Activated CD8-positive, alpha-beta memory T cell treated with anti-CD3 and anti-CD28 coated beads, Interleukin-2, amount 50 U/mL, for 48 hours (primary cell): ENCODE measurements around the gene CD40LG.

ENCODE experiments used
- DNase-seq: peaks from one replicate; pipeline ENCODE4 v3.0.0-alpha.2; 2020

Gene CD40LG

DNA sequence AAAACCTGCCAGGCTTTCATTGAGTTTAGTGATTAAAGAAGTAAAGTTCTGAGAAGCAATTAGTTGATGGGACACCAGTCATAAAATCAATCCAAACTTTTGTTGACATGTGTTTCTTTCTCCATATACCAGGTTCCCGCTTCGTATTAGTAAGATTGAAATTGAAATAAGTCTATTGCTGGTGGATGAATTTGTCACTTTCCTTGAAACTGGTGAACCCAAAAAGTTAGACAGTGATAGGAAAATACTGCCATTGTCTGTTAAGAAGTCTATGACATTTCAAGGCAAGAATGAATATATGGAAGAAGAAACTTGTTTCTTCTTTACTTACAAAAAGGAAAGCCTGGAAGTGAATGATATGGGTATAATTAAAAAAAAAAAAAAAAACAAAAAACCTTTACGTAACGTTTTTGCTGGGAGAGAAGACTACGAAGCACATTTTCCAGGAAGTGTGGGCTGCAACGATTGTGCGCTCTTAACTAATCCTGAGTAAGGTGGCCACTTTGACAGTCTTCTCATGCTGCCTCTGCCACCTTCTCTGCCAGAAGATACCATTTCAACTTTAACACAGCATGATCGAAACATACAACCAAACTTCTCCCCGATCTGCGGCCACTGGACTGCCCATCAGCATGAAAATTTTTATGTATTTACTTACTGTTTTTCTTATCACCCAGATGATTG, at the start of gene CD40LG:
Gene CD40LG, plus strand, starts transcription at position 482 of the 684 bp plus-strand sequence. Its CDS starts 91 bp downstream, at position 573.
- DNase-seq = no peak

DNA sequence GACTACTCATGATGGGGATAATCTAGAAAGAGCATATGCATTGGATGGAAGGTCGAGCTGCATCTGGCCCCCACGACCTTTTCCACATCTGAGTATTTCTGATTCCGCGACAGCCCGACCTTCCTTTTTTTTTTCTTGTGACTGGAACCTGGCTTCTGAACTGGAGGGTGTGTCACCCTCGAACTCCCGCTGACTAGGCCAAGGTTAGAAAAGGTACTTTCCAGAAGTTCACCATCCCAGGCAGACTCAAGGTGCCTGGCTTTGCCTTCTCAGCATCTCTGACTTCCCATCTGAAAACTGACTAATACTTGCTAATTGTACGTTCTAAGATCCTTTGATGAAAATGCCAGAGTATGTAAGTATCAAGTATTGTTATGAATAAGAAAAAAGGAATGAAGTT, 49.3 kb upstream of the CD40LG start:
- no peak for DNase-seq

DNA sequence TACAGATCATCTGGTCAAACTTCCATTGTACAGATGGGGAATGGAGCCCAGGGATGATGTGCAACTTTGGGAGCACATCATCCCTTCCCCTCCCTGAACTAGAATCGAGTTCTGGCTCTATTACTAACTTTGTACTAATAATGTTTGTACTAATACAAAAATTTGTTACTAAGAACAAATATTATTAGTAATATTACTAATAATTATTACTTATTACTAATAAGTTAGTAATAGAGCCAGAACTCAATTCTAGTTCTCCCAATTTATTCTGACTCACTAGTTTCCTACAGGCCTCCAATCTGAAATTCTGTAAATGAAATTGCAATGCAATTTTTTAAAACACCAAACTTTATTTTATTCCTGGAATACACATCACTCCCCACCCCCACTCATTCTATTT, 47.9 kb upstream of the CD40LG start:
- no peak for DNase-seq

DNA sequence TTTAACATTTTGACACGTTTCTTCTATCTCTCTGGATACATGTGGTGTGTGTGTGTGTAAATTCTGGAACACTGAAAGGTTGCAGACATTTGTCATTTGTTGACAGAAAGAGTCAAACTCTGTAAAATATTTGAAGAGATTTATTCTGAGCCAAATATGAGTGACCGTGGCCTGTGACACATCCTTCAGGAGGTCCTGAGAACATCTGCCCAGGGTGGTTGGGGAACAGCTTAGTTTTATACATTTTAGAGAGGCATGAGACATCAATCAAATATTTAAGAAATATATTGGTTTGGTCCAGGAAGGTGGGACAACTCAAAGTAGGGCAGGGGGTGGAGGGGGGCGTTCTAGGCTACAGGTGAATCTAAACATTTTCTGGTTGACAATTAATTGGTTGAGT, 40.7 kb upstream of the CD40LG start:
- no peak for DNase-seq

DNA sequence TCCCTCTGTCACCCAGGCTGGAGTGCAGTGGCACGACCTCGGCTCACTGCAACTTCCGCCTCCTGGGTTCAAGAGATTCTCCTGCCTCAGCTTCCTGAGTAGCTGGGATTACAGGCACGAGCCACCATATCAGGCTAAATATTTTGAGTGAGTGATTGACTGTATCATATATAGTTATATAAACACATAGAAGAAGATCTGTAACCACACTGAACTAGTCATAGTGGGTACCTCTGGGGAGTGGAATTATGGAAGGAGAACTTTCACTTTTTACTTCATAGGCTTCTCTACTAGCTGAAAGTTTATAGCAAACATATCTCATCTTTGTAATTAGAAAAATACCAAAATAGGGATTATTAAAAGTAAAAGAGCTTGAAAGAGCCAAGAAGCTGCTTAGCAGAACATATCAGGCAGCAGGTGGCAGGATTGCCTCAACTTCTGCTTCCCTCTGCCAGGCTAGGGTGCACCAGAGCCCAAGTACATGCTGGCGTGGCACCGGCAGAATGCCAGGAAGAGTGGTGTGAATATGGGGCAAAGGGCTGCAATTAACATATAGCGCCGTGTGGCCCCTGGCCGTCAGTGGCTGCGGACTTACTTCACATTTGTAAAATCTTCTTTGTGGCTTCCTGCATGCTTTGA, 39.5 kb upstream of the CD40LG start:
- no peak for DNase-seq

DNA sequence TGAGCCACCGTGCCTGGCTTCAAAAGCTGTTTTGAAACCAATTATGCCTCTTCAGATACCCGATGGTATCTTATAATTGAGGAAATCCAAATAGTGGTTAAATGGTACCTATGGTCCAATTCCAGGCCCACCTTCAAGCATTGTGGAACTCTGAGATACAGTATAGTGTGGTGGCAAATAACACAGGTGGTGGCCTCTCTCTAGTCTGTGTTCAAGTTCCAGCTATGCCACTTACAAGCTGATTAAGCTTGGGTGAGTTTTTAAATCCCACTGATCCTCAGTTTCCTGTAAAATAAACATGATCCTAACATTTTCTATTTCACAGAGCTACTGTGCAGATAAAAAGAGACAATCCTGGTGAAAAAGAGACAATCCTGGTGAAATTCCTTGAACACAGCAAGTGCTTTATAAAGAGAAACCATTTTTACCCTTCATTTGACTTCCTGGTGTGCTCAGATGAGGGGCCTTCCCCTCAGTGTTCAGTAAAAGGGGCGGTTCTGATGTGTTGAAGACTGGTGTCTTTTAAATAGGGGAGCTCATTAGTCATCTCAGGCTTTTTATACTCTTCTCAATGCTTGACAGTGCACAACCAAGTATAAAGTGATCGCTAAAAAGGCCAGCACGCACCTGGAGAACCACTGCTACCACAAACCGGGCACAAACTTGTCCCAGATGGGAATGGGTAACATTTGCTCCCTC, 30.8 kb upstream of the CD40LG start:
- DNase-seq = no peak

DNA sequence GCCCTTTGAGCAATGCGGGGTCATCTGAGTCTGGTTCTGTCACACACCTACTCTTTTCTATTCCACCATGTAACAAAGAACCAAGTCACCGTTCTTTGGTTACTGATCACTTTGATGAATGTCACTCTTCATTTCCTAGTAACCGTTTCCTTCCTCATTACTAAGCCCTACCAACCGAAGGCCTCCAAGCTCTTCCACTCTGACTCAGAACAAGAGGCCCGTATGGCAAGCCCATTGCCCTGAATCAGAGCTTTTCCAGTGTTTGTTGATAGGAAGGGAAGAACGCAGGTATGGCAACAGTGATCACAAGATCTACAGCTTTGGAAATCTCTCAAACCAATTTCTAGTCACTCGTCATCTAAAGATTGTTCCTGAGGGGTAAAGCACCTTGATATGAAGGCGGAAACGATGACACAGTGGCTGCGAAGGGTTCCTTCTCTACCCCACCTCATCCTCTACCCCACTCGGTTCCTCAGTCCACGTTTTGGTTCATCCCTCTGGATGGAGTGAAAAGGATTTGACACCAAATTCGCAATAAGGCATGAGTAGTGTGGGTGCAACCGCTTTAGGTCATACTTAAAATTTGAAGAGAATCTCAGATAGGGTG, 28.0 kb upstream of the CD40LG start:
- no peak for DNase-seq

DNA sequence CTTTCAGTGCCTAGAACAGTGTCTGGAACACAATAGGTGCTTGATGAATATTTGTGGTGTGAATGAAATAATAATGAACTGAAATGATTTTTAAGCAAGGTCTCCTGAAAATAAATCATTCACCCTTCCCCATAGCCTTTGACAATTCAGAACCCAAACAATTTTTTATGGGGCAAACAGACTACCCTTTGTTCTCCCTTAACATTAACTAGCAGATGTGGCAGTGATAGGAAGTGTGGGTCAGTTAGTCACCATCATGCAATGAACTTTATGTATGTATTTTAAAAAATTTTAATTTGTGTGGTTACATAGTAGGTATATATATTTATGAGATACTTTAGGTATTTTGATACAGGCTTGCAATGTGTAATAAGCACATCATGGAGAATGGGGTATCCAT, 27.2 kb upstream of the CD40LG start:
- DNase-seq = no peak

DNA sequence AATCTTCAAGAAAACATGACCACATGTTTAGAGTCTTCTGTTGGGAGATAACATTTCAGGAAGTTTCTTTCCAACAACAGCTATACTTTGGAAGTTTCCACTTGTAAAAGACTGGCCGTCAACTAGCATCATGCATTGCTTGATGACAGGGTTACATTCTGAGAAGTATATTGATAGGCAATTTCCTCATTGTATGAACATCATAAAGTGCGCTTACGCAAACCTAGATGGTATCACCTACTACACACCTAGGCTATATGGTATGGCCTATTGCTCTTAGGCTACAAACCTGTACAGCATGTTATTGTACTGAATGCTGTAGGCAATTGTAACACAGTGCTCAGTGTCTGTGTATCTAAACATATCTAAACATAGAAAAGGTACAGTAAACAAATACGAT, 25.4 kb upstream of the CD40LG start:
- no peak for DNase-seq

DNA sequence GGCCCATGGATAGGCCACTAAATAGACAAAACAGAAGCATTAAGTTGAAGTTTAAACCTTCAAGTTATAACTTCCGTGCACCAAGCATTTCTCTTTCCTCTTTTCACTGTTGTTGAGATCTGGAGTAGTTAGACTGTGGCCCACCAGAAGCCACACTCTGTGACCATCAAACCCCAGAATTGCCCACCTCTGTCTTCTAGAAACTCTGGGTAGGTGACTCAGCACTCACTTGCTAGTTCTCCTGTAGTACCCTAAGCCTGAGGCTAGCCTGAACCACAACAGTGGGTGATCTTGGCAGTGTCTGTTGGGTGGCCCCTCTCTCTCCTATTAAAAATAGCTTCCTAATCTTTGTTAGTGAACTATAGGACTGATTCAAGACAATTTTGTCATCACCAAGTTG, 24.6 kb upstream of the CD40LG start:
- no peak for DNase-seq

DNA sequence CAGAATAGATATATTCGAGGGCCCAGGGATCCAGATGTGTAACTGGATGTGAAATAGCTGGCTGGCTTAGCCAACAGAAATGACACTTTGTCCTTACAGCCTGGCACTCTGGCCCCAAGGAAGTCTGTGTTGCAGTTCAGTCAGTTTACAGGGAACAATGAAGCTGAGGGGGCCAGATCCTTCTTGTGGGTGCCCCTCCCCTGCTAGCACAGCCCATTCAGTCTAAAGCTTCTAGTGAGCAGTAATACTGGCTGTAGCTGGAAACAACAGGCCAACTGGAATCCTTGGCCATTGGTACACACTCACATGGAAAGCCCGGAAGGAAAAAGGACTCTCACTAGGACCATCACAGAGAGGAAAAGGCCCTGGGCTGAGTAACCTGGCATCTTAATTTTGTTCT, 22.7 kb upstream of the CD40LG start:
- no peak for DNase-seq

DNA sequence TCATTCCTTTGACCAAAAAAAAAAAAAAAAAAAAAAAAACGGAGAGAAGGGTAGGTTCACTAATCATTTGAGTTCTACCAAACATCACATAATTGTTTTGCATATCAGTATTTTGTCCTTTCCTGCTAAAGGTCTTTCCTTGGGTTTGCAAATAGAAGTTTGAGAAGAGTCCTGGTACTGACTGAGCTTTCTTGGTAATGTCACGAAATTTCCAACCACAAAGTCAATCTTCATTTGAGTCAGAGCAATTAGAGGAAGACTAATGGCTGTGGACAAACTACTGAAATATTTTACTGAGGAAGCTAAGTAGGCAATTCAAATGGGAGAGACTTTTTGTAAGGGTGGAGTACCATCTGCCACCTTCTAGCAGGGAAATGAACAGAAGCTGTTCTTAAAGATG, 21.7 kb upstream of the CD40LG start:
- no peak for DNase-seq

DNA sequence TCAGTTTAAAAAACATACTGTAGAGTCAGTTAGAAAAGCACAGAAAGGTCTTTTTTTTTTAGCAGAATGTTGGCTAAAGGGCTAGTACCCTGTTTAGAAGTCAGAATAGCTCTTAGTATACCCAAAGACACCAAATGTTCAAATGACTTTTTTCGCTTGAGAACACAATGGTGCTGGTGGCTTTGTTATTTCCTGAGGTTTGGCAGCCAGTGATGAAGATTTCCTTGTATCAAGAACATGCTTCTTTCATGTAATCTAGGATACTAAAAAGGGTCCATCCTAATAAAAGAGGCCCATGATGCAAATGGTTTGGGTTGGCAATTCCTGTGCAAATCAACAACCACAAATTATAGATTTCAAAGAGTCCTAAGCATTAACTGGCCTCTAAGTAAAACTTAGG, 21.1 kb upstream of the CD40LG start:
- DNase-seq = no peak

DNA sequence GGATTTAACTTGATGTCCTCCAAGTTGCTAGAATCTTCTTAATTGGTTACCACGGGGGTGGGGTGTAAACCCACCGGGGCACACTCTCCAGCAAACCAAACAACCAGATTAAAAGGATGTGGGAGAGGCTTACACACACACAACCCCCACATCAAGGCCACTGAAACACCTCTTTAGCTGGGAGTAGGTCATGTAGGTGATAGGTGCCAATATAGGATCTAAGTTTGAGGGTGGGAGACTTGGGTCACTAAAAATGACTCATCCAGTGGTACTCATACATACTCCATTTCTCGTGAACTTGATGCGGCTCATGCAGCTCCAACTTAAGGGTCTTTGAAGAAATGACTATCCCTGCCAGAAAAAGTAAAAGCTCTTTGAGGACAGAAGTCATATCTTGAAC, 20.5 kb upstream of the CD40LG start:
- no peak for DNase-seq

DNA sequence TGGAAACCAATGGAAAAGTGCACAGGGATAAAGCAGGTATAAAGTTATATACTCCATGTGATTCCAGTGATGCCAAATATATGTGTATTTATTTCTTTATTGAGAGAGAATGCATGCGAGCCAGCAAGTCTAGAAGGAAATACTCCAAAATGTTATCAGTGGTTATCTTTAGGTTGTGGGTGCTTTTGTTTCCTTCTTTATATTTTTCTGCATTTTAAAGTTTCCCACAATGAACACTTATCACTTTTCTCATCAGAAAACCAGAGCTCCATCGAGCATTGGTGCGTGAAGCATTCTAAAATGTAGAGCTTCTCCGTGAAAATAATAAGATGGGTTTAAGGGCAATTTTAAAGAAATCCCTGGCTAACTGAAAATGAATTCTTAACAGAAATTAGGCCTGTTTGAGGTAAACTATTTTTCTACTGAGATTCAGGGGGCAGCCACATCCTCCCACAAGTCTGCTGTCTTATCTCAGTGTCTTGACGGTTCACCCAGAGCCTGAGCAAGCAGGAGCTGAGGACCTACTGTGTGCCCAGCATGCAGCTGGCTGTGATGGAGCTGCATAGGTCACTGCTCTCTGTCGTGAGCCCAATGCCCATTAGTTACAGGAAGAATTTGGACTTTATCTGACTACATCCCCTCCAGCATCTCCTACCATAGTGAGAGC, 18.7 kb upstream of the CD40LG start:
- DNase-seq = no peak

DNA sequence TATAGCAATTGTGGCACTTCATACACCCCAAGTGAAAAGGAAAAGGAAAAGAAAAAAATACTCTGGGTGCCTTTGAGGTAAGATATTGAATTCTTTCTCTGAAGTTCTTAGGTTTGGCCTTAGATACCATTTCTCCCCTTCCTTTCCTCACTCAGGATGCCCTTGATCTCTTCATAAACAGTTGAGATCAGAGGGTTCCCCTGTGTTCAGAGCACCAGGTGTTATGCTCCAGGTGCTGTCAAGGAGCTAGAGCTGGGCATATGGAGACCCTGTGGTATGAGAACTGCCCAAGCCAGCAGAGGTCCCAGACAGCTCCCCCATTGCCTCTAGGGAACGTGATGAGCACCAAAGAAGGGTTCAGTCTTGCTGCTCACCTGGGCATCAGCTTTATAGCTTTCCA, 17.1 kb upstream of the CD40LG start:
- DNase-seq = no peak

DNA sequence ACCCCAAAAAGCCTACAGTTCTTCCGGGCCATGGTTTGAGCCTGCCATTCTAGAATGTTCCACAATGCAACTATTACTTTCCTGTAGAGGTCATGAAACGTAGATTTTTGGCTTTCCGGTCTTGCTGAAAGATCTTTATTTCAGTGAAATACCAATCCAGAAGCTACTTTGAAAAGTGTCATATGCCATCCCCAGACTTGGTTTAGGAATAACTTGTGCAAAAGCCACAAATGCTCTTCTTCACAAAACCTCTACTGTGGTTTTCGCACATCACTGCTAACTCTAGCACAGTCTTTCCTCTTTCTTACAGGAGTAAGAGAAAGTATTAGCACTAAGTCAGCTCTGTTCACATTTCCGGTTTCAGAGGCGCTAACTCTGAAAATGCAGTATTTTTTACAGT, 12.7 kb upstream of the CD40LG start:
- no peak for DNase-seq

DNA sequence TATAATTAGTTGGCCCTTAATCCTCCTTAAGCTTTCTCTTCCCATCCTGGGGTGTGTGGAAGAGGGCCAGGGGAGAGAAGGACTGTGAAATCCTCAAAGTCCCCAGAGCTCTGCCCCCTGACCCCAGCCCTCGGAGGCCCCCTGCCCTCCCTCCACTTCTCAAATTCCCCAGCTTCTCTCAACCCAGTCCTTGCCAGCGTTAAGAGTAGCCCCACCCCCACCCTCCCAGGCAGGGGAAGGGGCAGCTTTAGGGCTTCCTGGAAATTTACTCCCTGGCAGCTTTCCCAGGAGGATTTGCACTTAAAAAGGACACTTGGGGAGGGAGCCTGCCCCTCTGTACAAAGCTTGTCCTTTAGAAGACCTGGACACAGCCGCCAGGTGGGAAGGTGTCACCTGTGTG, 11.8 kb upstream of the CD40LG start:
- no peak for DNase-seq

DNA sequence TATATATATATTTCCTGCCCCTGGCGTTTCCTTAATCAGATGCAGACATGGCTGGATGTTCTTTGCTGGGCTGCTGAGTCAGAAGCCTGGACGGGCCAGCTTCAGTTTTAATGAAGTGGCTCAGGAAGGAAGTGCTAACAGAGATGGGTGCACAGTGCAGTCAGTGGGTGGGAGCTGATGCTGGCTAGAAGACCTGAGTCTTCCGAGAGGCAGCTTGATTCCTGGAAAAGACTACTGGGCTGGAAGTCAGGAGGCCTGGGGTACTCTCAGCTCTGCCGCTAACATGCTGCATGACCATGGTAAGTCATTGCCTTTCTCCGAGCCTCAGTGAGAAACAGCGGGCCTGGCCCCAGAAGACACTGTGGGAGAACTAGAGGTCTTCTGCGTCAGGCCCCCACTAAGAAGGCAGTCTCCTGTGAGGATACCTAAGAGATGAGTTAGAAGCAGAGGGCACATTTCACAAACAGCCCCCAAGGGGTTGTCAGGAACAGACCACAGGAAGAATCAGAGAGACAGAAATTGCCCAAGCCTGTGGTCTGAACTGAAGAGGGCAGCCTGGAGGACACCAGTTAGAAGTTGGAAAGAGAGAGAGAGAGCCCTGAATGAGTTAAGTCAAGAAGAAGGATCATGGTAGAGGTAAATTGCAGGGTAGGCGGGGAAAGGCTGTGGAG, 8.3 kb upstream of the CD40LG start:
- no peak for DNase-seq

DNA sequence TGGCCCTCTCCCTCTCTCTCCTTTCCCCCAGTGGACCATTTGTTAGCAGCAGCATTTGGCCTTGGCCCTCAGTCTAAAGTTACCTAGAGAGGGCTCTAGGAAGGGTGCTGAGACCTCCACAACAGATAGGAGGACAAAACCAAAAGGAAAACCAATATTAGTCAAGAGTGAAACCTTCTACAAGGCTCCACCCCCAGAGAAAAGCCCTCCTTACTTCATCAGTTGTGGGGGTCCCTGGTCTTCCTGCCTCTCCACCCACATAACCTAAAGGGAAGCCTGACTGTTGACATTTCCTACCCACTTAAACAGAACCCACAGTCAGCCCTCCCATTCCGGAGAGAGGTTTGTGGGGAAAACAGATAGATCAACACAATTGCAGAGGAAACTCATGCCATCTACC, 4.7 kb upstream of the CD40LG start:
- no peak for DNase-seq

DNA sequence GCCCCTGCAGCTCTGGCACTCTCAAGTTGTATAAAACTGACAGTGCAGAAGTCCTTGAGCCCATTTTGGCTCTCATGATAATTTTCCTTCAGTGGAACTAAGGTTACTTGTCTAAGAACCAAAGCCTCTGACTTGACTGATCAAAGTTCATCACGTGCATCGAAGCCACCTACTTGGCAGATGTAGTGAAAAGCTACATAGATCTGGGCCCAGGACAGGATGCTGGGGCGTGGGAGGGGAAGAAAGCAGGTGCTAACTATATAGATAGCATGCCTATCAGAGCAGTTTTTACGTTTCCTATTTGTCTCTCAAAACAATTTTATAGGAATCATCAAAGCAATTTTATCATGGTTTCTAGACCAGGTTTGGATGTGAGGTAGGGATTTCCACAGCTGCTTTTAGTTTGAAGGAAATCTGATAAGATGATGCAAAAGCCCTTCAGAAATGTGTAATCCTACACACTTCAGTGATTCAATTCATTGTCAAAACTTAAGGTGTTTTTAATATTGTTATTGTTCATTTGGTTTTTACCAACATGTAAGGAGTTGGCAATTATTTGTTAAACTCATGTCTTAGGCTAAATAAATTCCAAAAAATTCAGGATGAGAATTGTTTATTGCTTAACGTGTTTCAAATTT, 1.2 kb upstream of the CD40LG start:
- DNase-seq = no peak

DNA sequence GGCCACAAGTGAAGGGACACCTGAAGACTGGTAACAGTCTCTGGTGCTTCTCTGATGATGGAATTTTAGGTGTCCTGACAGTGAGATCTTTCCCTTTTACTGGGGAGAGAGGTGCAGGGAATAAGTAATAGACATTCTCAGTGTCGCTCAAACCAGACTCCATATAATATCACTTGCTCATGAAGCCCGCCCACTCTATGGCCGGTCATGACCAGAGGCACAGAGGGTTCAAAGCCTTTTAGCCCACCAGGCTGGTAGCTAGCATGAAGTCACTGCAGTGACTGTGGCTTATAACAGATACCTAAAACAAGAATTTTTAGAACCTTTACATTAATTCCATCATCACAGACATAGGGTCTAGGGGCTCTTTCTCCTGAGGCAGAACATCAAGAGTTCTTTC, 2.9 kb downstream of the CD40LG start:
- no peak for DNase-seq
